Inflammatory macrophage treated with lipopolysaccharide for 1 hour (primary cell): ENCODE measurements around the gene CDH16.
A peak's percentile ranks its signal among the peaks of the same experiment; 100 is the strongest.
"Not testable (repeated sequence)": the region's sequence is repeated elsewhere in the genome, so short reads cannot be mapped to it uniquely, and the experiment has no call there.

Experiments
- DNase-seq, 2 donors: peaks; one replicate each; pipeline ENCODE4 v3.0.0-alpha.2; 2020 to 2022

The CDH16 gene

GRCh38 chr16:66946541-66946940 lies 27.9 kb upstream of the CDH16 start:
- DNase-seq: no peak

DNA sequence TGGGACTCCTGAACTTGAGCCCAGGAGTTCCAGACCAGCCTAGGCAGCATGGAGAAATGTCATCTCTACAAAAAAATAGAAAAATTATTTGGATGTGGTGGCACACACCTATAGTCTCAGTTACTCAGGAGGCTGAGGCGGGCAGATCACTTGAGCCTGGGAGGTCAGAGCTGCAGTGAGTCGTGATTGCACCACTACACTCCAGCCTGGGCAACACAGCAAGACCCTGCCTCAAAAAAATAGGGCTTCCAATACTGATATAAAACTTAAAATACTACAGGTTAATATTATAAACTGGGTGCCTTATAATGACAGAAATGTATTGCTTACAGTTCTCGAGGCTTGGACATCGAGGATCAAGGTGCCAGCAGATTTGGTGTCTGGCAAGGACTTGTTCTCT lies 27.3 kb upstream of the CDH16 start:
- no peak for DNase-seq

GRCh38 chr16:66944971-66945370 lies 26.3 kb upstream of the CDH16 start:
- not testable (repeated sequence) for DNase-seq

DNA sequence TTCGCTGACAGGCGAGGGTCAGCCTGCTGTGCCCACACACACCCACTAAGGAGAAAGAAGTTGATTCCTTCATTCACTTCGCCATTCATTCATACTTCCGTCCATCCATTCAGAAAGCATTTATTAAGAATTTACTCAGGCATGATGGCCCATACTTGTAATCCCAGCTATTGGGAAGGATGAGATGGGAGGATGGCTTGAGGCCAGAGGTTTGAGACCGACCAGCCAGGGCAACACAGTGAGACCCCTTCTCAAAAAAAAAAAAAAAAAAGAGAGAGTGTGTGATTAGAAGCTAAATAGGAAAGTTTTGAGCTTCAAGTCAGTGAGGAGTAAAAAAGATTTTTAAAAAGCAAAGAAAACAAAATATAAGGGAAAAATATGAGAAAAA lies 25.4 kb upstream of the CDH16 start:
- no peak for DNase-seq

DNA sequence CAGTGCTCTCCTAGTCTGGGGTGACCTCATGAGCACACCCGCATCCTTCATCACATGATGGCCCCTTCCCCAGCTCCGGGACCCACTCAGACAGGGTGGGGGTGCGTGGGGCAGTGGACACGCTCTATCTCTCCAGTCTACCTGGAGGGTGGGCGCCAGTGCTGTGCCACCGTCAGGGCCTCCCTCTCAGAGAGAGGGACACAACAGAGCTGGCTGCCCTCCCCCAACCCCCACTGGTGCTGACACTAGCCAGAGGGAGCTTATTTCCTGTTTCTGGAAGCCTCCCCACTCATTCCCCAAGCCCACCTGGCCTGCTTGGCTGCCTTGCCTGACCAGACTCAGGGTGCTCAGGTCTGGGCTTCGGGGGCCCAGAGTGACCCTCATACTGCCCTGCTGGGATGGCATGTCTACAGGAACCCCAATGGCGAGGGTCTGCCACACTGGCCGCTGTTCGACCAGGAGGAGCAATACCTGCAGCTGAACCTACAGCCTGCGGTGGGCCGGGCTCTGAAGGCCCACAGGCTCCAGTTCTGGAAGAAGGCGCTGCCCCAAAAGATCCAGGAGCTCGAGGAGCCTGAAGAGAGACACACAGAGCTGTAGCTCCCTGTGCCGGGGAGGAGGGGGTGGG lies 24.9 kb upstream of the CDH16 start:
- DNase-seq: no peak

GRCh38 chr16:66942981-66943380 lies 24.3 kb upstream of the CDH16 start:
- DNase-seq: no peak

DNA sequence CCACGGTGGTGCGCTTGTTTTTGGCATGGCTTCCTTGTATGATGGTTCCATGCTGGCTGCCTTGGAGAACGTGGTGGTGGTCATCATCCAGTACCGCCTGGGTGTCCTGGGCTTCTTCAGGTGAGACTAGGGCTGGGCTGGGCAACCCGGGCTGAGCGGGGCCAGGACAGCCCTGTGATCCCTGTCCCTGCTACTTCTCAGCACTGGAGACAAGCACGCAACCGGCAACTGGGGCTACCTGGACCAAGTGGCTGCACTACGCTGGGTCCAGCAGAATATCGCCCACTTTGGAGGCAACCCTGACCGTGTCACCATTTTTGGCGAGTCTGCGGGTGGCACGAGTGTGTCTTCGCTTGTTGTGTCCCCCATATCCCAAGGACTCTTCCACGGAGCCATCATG lies 21.6 kb upstream of the CDH16 start:
- no peak for DNase-seq

DNA sequence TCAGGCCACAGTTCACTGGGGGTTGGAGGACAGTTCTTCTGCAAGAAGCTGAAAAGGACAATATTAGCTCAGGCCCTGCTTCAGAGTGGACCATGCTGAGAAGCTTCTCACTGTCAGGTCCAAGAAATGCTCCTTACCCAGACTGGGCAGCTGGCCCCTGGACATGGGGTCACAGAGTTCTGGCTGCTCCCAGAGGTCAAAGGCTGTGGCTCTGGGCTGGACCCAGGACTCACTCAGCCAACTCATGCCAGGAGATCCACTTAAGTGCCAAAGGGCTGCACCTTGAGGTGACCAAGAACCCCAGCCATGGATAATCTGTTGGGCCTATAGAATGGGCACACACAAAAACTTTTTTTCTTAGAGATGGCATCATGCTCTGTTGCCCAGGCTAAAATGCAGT lies 20.7 kb upstream of the CDH16 start:
- no peak for DNase-seq

DNA sequence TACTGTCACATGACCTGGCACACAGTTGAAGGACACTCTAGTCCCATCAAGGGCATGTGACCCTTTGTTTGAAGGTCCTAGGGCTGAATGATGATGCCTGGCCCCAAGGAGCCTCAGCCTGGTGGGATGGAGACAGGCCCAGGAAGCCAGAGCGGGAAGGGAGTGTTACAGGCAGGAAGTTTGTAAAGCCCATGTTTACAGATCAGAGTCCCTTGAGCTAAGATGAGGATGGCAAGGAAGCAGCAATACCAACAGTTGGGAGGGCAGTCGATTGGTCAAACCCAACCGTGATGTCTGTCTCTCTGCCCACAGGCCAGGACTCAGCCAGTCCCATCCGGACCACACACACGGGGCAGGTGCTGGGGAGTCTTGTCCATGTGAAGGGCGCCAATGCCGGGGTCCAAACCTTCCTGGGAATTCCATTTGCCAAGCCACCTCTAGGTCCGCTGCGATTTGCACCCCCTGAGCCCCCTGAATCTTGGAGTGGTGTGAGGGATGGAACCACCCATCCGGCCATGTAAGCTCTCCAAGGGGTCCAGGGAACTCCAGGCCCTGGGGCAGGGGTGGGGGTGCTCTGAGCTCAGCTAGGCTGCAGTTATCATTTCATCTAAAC lies 19.1 kb upstream of the CDH16 start:
- no peak for DNase-seq

GRCh38 chr16:66936889-66937554 lies 18.3 kb upstream of the CDH16 start:
- no peak for DNase-seq

- no peak for DNase-seq
Observed at GRCh38 chr16:66936462-66936861, 17.8 kb upstream of the CDH16 start.

- no peak for DNase-seq
Observed at GRCh38 chr16:66935314-66936011, 16.8 kb upstream of the CDH16 start, which contains the start of gene CES2. CES2 (plus strand) TSS chr16:66935516; CDS start chr16:66935636, 120 bp downstream.

DNA sequence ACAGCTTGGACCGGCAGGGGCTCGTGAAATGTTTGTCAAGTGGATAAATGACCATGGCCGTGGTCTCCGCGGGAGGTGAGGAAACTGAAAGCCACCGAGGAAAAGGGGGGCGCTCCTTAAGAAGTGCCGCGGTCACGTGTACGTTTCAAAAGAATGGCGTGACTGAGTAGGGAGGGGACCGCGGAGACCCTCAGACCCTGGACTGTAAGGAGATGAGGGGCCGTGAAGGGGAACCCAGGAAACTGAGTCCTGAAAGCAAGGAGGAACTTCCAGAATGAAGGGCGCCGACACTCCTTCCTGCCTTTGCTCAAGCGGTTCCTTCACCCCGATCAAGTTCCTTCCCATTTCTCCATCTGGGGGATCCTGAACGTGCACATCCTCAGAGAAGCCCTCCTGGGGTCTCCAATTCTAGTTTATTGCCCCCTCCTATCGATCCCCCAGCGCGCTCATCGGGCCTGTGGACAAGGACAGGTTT lies 16.2 kb upstream of the CDH16 start:
- not testable (repeated sequence) for DNase-seq

DNA sequence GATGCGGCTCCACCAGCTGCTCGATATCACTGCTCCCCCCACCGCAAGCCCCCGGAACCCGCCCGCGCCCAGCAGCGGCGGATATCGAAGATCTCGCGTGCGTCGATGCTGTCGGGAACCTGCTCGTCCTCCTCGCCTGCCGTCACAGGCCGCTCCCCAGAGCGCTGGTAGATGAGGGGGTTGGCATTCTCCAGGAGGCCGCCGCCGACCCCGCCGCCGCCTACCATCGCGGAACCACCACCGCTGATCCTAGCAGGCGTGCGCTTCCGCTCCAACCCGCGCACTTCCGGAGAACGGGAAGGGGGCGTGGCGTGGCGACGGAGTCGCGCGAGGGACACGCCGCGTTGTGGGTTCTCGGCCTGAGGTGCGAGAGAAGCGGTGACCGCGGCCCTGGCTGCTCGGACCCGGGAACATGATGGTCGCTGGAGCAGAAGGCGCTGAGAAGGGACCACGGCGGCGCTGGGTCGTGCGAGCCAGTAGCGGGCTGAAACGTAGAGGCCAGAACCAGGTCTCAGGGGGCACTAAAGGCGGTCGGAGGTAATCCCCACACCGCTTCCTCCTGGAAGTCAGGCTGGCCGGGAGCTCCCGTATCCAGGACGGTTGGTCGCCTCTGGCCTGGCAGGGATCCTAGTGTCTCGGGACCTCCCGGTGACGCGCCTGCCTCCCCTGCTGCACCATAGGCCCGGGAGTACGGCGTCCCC lies 15.6 kb upstream of the CDH16 start, which contains the start of gene CIAO2B:
Gene CIAO2B (minus strand): TSS at position 265 of the 701 bp plus-strand sequence. CDS start 38 bp downstream, at position 227.
- peak; percentile 76 to 91 for DNase-seq

GRCh38 chr16:66933776-66934137 lies 15.1 kb upstream of the CDH16 start:
- DNase-seq: no peak

DNA sequence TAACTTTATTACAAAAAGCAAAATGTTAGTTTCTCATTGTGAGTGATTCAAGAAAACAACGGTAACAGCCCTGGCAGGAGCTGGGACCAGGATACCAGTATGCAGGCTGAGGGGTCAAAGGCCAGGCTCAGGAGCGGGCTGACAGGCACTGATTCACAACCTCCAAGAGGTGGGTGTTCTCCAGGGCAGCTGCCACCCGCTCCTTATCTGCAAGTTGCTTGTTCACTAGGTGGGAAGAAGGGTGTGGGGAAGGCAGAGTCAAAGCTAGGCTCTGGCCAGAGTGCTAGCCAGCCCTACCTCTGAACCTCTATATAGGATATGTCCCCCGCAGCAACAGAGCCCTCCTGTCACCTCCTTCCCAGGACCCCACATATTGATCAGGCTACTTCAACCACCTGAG lies 13.4 kb upstream of the CDH16 start:
- no peak for DNase-seq

DNA sequence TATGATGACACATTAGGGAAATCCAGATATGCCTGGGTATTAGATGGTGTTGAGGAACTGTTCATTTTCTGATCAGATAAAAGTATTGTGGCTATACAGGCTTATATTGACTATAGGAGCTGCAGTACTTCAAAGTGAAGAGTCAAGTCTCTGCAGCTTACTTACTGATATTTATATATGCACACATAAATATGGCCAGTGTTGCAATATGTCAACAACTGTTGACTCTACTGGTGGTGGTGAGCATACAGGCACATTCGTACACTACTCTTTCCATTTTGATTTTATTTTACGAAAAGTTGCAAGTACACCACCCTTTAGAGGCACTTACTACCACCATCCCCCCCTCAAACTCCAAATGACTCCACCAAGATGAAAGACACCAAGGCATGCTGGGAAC lies 13.0 kb upstream of the CDH16 start:
- DNase-seq: no peak

- DNase-seq: peak; percentile 11 to 25
Observed at GRCh38 chr16:66930189-66930588, 11.5 kb upstream of the CDH16 start.

- peak in 1 of 2 donors; percentile 16 for DNase-seq
Observed at GRCh38 chr16:66928702-66929388, 10.2 kb upstream of the CDH16 start.

DNA sequence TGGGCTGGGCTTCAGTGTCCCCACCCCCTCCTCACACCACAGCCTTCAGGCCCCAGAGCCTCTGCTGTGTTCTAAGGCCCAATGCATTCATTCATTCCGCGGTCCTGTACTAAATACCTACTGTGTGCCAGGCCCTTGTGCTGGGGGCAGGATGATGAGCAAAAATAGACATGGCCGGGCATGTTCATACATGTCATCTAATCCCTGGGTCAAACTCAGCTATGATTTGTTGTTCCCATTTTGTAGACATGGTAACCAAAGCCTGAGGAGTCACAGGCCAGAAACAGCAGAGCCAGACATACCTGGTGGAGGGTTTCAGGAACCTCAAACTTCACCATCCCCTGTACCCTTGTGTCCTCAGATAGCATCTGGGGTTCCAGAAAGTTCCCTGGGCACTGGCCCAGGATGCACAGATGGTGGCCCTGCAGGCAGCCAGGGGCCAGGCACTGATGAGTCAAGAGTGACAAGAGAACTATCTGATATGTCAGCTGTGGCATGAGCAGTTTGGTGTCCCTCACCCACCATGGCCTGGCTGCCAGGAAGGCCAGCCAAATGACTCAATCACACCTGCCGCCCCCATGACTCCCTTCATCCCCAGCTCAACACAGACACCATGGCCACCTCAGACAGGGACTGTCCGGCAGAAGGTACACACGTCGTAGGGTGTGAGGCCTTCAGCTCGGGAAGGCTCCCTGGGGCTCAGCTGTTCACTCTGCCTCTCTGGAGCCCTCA lies 9.4 kb upstream of the CDH16 start:
- DNase-seq: no peak

DNA sequence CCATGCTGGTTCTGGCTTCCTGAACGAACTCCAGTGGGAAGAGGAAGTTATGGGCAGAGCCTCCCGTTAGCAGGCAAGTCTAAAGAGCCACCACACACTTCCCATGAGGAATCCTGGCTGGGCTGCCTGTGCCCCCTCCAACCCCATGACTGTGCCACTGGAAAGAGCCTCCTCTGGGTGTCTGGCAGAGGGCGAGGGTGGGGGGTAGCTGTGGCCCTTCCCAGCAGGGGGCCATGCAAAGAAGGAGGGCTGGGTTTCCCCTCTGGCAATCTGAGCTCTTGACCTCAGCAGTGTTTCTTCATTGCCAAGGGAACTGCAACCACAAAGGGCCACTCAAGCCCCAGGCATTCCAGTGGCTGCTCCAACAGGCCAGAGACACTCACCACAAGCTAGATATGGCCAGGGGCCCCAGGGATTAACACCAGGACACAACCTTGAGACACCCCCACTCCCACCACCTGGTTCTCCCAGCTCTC lies 8.3 kb upstream of the CDH16 start:
- peak; percentile 59 to 74 for DNase-seq
